ENCODE results near the gene ZNF665.

The ZNF665 gene

GRCh38 chr19:53183146-53183764 is 9.9 kb downstream of the ZNF665 start:
- Histone ChIP-seq H3K4me2 (ENCODE audit: low read length) (no peak overlapping the region), H3K4me3 (ENCODE audit: low read length) (no peak overlapping the region), H3K4me1 (ENCODE audit: control insufficient read depth, low read length) (no peaks in the 10 kb centered on the region), H3K36me3 (ENCODE audit: control insufficient read depth, low read length) (peaks cover 3% of the 10 kb centered on the region; the same call in 1 of the 2 replicates), H3F3A (ENCODE audit: control insufficient read depth, insufficient read depth) (no peaks in the 10 kb centered on the region), H3K27ac (ENCODE audit: low read depth, low read length) (no peak overlapping the region), H3K9me3 (ENCODE audit: control insufficient read depth, insufficient read depth, low read length) (no peaks in the 10 kb centered on the region; the same call in 1 of the 2 replicates), H3K79me2 (ENCODE audit: control insufficient read depth, low read length) (no peaks in the 10 kb centered on the region), H3K27me3 (ENCODE audit: control insufficient read depth, low read length) (no peaks in the 10 kb centered on the region), H4K20me1 (ENCODE audit: control insufficient read depth, insufficient read depth, low read depth, low read length) (no peaks in the 10 kb centered on the region), H3K9me2 (replicated peaks; ENCODE audit: control insufficient read depth, low read length) (no peaks in the 10 kb centered on the region)
- TF ChIP-seq CTCF (IDR thresholded peaks at IDR 0.05; ENCODE audit: low read depth, low read length, poor library complexity, severe bottlenecking), result no peak
- TF ChIP-seq EZH2phosphoT487 (IDR thresholded peaks at IDR 0.05; ENCODE audit: borderline replicate concordance, low read length), result no peak

GRCh38 chr19:53182202-53182601 is 11.0 kb downstream of the ZNF665 start:
- H3K4me1 ChIP-seq (ENCODE audit: control insufficient read depth, low read length), result no peaks in the 10 kb centered on the region
- no peaks in the 10 kb centered on the region for H3F3A ChIP-seq (ENCODE audit: control insufficient read depth, insufficient read depth)
- peaks cover 3% of the 10 kb centered on the region; the same call in 1 of the 2 replicates for H3K36me3 ChIP-seq (ENCODE audit: control insufficient read depth, low read length)
- no peaks in the 10 kb centered on the region for H3K27me3 ChIP-seq (ENCODE audit: control insufficient read depth, low read length)
- no peak overlapping the region for H3K4me3 ChIP-seq (ENCODE audit: low read length)
- no peaks in the 10 kb centered on the region for H3K9me2 ChIP-seq (replicated peaks; ENCODE audit: control insufficient read depth, low read length)
- TF ChIP-seq EZH2phosphoT487 (IDR thresholded peaks at IDR 0.05; ENCODE audit: borderline replicate concordance, low read length), result no peak
- H4K20me1 ChIP-seq (ENCODE audit: control insufficient read depth, insufficient read depth, low read depth, low read length), result no peaks in the 10 kb centered on the region
- no peaks in the 10 kb centered on the region; the same call in 1 of the 2 replicates for H3K9me3 ChIP-seq (ENCODE audit: control insufficient read depth, insufficient read depth, low read length)
- H3K79me2 ChIP-seq (ENCODE audit: control insufficient read depth, low read length), result no peaks in the 10 kb centered on the region
- no peak overlapping the region for H3K4me2 ChIP-seq (ENCODE audit: low read length)
- no peak overlapping the region for H3K27ac ChIP-seq (ENCODE audit: low read depth, low read length)

GRCh38 chr19:53177986-53178385 is 15.2 kb downstream of the ZNF665 start:
- peaks cover 3% of the 10 kb centered on the region; the same call in 1 of the 2 replicates for H3K36me3 ChIP-seq (ENCODE audit: control insufficient read depth, low read length)
- no peaks in the 10 kb centered on the region for H3K27me3 ChIP-seq (ENCODE audit: control insufficient read depth, low read length)
- H3K4me3 ChIP-seq (ENCODE audit: low read length), result no peak overlapping the region
- peaks cover 8% of the 10 kb centered on the region; the same call in 1 of the 2 replicates for H3K9me3 ChIP-seq (ENCODE audit: control insufficient read depth, insufficient read depth, low read length)
- H3F3A ChIP-seq (ENCODE audit: control insufficient read depth, insufficient read depth), result no peaks in the 10 kb centered on the region
- no peaks in the 10 kb centered on the region for H3K79me2 ChIP-seq (ENCODE audit: control insufficient read depth, low read length)
- H3K9me2 ChIP-seq (replicated peaks; ENCODE audit: control insufficient read depth, low read length), result no peaks in the 10 kb centered on the region
- H3K4me2 ChIP-seq (ENCODE audit: low read length), result no peak overlapping the region
- no peaks in the 10 kb centered on the region for H3K4me1 ChIP-seq (ENCODE audit: control insufficient read depth, low read length)
- H4K20me1 ChIP-seq (ENCODE audit: control insufficient read depth, insufficient read depth, low read depth, low read length), result no peaks in the 10 kb centered on the region
- no peak overlapping the region for H3K27ac ChIP-seq (ENCODE audit: low read depth, low read length)
- TF ChIP-seq CTCF (IDR thresholded peaks at IDR 0.05; ENCODE audit: low read depth, low read length, poor library complexity, severe bottlenecking) (no peak), EZH2phosphoT487 (IDR thresholded peaks at IDR 0.05; ENCODE audit: borderline replicate concordance, low read length) (no peak)

GRCh38 chr19:53172889-53173288 is 20.3 kb downstream of the ZNF665 start:
- Histone ChIP-seq H3K4me1 (ENCODE audit: control insufficient read depth, low read length) (no peaks in the 10 kb centered on the region), H3K79me2 (ENCODE audit: control insufficient read depth, low read length) (no peaks in the 10 kb centered on the region), H3K36me3 (ENCODE audit: control insufficient read depth, low read length) (no peaks in the 10 kb centered on the region), H3K27ac (ENCODE audit: low read depth, low read length) (no peak overlapping the region), H3K4me3 (ENCODE audit: low read length) (no peak overlapping the region), H3K27me3 (ENCODE audit: control insufficient read depth, low read length) (no peaks in the 10 kb centered on the region), H3K9me2 (replicated peaks; ENCODE audit: control insufficient read depth, low read length) (no peaks in the 10 kb centered on the region), H3K9me3 (ENCODE audit: control insufficient read depth, insufficient read depth, low read length) (peaks cover 8% of the 10 kb centered on the region; the same call in 1 of the 2 replicates), H3K4me2 (ENCODE audit: low read length) (no peak overlapping the region), H3F3A (ENCODE audit: control insufficient read depth, insufficient read depth) (no peaks in the 10 kb centered on the region), H4K20me1 (ENCODE audit: control insufficient read depth, insufficient read depth, low read depth, low read length) (no peaks in the 10 kb centered on the region)
- no peak for TF ChIP-seq EZH2phosphoT487 (IDR thresholded peaks at IDR 0.05; ENCODE audit: borderline replicate concordance, low read length)
- TF ChIP-seq CTCF (IDR thresholded peaks at IDR 0.05; ENCODE audit: low read depth, low read length, poor library complexity, severe bottlenecking), result no peak
